H1 (cell line): Measurements from ENCODE around the gene TMEM151B. TPM values are rescaled to one million over a fixed set of nuclear protein-coding genes. Genes with fewer than 3 reads are reported as not detected.
A peak's percentile ranks its signal among the peaks of the same experiment; 100 is the strongest.

Experiments used
- CTCF ChIA-PET: fragments of 300-600 bp; sonication (Branson Sonifier 250); formaldehyde crosslinking; loops from one replicate; lab custom pipeline; 2021; ENCODE audit not compliant: partially characterized antibody; lab: Charles Lee
- POLR2A ChIA-PET: fragments of 300-600 bp; sonication (Branson Sonifier 250); formaldehyde crosslinking; loops from one replicate; lab custom pipeline; 2021; ENCODE audit warnings: inconsistent platforms; ENCODE audit not compliant: partially characterized antibody; lab: Charles Lee
- DNase-seq, 2 experiments: peaks; one replicate each; pipeline versions ENCODE4 v3.0.0 to v3.0.0-alpha.2; 2010 to 2022; ENCODE audit warnings: low spot score in 2 of 2, low read depth in 1 of 2, mixed read lengths in 1 of 2
- FAIRE-seq: peaks from 2 replicates; lab custom pipeline; 2011; peaks lifted over from hg19 to GRCh38; lab: Jason Lieb, UNC
- H2AFZ ChIP-seq: 2 replicates; pipeline ENCODE4 v1.8.1; 2012; ENCODE audit warnings: low read length, inconsistent platforms
- H2AK5ac ChIP-seq: 2 replicates; pipeline ENCODE4 v1.6.1; 2013; ENCODE audit warnings: low read depth, low read length
- H2BK120ac ChIP-seq: replicated peaks from 2 replicates; pipeline ENCODE3; 2013; ENCODE audit warnings: low read depth, low read length, inconsistent platforms
- H2BK12ac ChIP-seq: 2 replicates; pipeline ENCODE4 v1.6.1; 2013; ENCODE audit warnings: low read depth, low read length
- H2BK15ac ChIP-seq: 2 replicates; pipeline ENCODE4 v1.6.1; 2013; ENCODE audit warnings: low read length
- H2BK20ac ChIP-seq: 2 replicates; pipeline ENCODE4 v1.6.1; 2013; ENCODE audit warnings: low read length
- H2BK5ac ChIP-seq: 2 replicates; pipeline ENCODE4 v1.6.1; 2013; ENCODE audit warnings: low read depth, low read length
- H3K14ac ChIP-seq: 2 replicates; pipeline ENCODE4 v1.6.1; 2013; ENCODE audit warnings: inconsistent platforms; ENCODE audit not compliant: insufficient read length
- H3K18ac ChIP-seq: 2 replicates; pipeline ENCODE4 v1.6.1; 2013; ENCODE audit warnings: low read length; ENCODE audit errors: extremely low read depth
- H3K23ac ChIP-seq: 2 replicates; pipeline ENCODE4 v1.6.1; 2013; ENCODE audit warnings: inconsistent platforms; ENCODE audit not compliant: insufficient read length
- H3K23me2 ChIP-seq: 2 replicates; pipeline ENCODE4 v1.6.1; 2013; ENCODE audit warnings: low read depth, low read length
- H3K27ac ChIP-seq: 2 replicates; pipeline ENCODE4 v1.6.1; 2011; ENCODE audit warnings: low read depth, low read length, inconsistent platforms
- H3K27me3 ChIP-seq, 4 experiments: replicated peaks in 1 of 4; 1 replicate in 1 of 4; 2 replicates in 3 of 4; pipeline versions ENCODE4 v1.6.1 to v1.8.1; 2011 to 2013; ENCODE audit warnings: low read length in 3 of 4, mild to moderate bottlenecking in 3 of 4, inconsistent platforms in 2 of 4, mixed read lengths in 2 of 4, moderate library complexity in 1 of 4; ENCODE audit not compliant: control insufficient read depth in 3 of 4, insufficient read depth in 3 of 4; ENCODE audit errors: extremely low read depth in 1 of 4
- H3K36me3 ChIP-seq, 4 experiments: 2 replicates each; pipeline versions ENCODE4 v1.6.1 to v1.8.1; 2011 to 2013; ENCODE audit warnings: mild to moderate bottlenecking in 4 of 4, low read length in 3 of 4, moderate library complexity in 2 of 4, control low read depth in 1 of 4, inconsistent platforms in 1 of 4; ENCODE audit not compliant: insufficient read depth in 4 of 4, control insufficient read depth in 2 of 4
- H3K4ac ChIP-seq: replicated peaks from 2 replicates; pipeline ENCODE3; 2013; ENCODE audit warnings: low read length, low read depth, mixed read lengths, inconsistent platforms; ENCODE audit not compliant: insufficient read length
- H3K4me1 ChIP-seq, 4 experiments: replicated peaks in 1 of 4; 1 replicate in 1 of 4; 2 replicates in 3 of 4; pipeline versions ENCODE4 v1.6.1 to v1.8.1; 2011 to 2013; ENCODE audit warnings: low read length in 3 of 4, inconsistent platforms in 2 of 4, mixed read lengths in 1 of 4; ENCODE audit not compliant: insufficient read depth in 4 of 4, control insufficient read depth in 3 of 4
- H3K4me2 ChIP-seq, 2 experiments: 2 replicates each; pipeline versions ENCODE4 v1.6.1 to v1.8.1; 2011 to 2013; ENCODE audit warnings: low read depth in 2 of 2, low read length in 2 of 2, control low read depth in 1 of 2, inconsistent platforms in 1 of 2, mild to moderate bottlenecking in 1 of 2; ENCODE audit not compliant: insufficient read depth in 1 of 2
- H3K4me3 ChIP-seq, 4 experiments: fragments of 200-600, 300-600 bp in 1 of 4; sonication (generic), shearing (Covaris generic), sonication (Bioruptor Twin) in 1 of 4; 2 replicates each; pipeline versions ENCODE4 v1.5.1 to v1.8.1; 2011 to 2016; ENCODE audit warnings: low read length in 4 of 4, low read depth in 3 of 4, control low read depth in 2 of 4, inconsistent platforms in 2 of 4, mild to moderate bottlenecking in 2 of 4, mixed read lengths in 1 of 4, moderate library complexity in 1 of 4; ENCODE audit not compliant: insufficient read depth in 2 of 4; ENCODE audit errors: extremely low read depth in 1 of 4
- H3K56ac ChIP-seq: replicated peaks from 2 replicates; pipeline ENCODE3; 2013; ENCODE audit warnings: low read depth, mild to moderate bottlenecking, mixed read lengths, low read length, inconsistent platforms; ENCODE audit not compliant: insufficient read length
- H3K79me1 ChIP-seq: 2 replicates; pipeline ENCODE4 v1.6.1; 2013; ENCODE audit warnings: low read depth, low read length, control low read depth
- H3K79me2 ChIP-seq, 2 experiments: 2 replicates each; pipeline versions ENCODE4 v1.6.1 to v1.8.1; 2012 to 2013; ENCODE audit warnings: low read length in 2 of 2, mild to moderate bottlenecking in 2 of 2, inconsistent platforms in 1 of 2; ENCODE audit not compliant: insufficient read depth in 2 of 2, control insufficient read depth in 1 of 2
- H3K9ac ChIP-seq, 4 experiments: replicated peaks in 1 of 4; 1 replicate in 1 of 4; 2 replicates in 3 of 4; pipeline versions ENCODE4 v1.6.1 to v1.8.1; 2011 to 2013; ENCODE audit warnings: low read depth in 3 of 4, low read length in 3 of 4, control low read depth in 2 of 4, mild to moderate bottlenecking in 2 of 4, moderate library complexity in 2 of 4, inconsistent platforms in 1 of 4; ENCODE audit errors: extremely low read depth in 1 of 4
- H3K9me3 ChIP-seq, 2 experiments: 2 replicates each; pipeline versions ENCODE4 v1.6.1 to v1.8.1; 2012 to 2013; ENCODE audit warnings: mild to moderate bottlenecking in 2 of 2, moderate library complexity in 2 of 2, control low read depth in 1 of 2, inconsistent platforms in 1 of 2, low read depth in 1 of 2, low read length in 1 of 2, mixed read lengths in 1 of 2; ENCODE audit not compliant: insufficient read depth in 2 of 2
- H4K20me1 ChIP-seq, 2 experiments: replicated peaks in 1 of 2; 2 replicates each; pipeline versions ENCODE3 to v1.8.1; 2011 to 2013; ENCODE audit warnings: inconsistent platforms in 2 of 2, low read length in 2 of 2, mild to moderate bottlenecking in 1 of 2; ENCODE audit not compliant: insufficient read depth in 2 of 2, control insufficient read depth in 1 of 2
- H4K5ac ChIP-seq: 2 replicates; pipeline ENCODE4 v1.6.1; 2013; ENCODE audit warnings: low read length, low read depth, mixed read lengths, inconsistent platforms; ENCODE audit not compliant: insufficient read length
- H4K8ac ChIP-seq: 2 replicates; pipeline ENCODE4 v1.8.0; 2013; ENCODE audit warnings: mild to moderate bottlenecking, moderate library complexity, low read length, inconsistent platforms; ENCODE audit not compliant: insufficient read depth; ENCODE audit errors: extremely low read depth
- H4K91ac ChIP-seq: replicated peaks from 2 replicates; pipeline ENCODE3; 2013; ENCODE audit warnings: low read length, mixed read lengths, inconsistent platforms; ENCODE audit not compliant: insufficient read length
- CBX8 ChIP-seq: fragments of 300-800, 300-1000 bp; sonication (generic); IDR thresholded peaks from 2 replicates; pipeline ENCODE4 v1.7.1; 2016; ENCODE audit warnings: low read depth, low read length, borderline replicate concordance
- FOSL1 ChIP-seq: IDR thresholded peaks from 2 replicates; pipeline ENCODE4 v1.6.1; 2011; ENCODE audit warnings: mild to moderate bottlenecking, low read depth, low read length, moderate library complexity; ENCODE audit not compliant: insufficient read depth
- KDM1A ChIP-seq: fragments of 200-600, 300-600 bp; sonication (generic); IDR thresholded peaks from 2 replicates; pipeline ENCODE4 v1.7.1; 2016; ENCODE audit warnings: mild to moderate bottlenecking, low read length, borderline replicate concordance
- KDM5A ChIP-seq: fragments of 200-600 bp; IDR thresholded peaks from 2 replicates; pipeline ENCODE4 v1.7.1; 2012; ENCODE audit warnings: mild to moderate bottlenecking, low read length, inconsistent platforms, mixed read lengths
- RXRA ChIP-seq: IDR thresholded peaks from 2 replicates; pipeline ENCODE4 v1.6.1; 2011; ENCODE audit warnings: low read depth, mild to moderate bottlenecking, low read length, moderate library complexity; ENCODE audit not compliant: insufficient read depth
- SAP30 ChIP-seq: fragments of 300-600 bp; sonication (generic); IDR thresholded peaks from 2 replicates; pipeline ENCODE4 v1.7.1; 2012; ENCODE audit warnings: low read length, moderate library complexity, mild to moderate bottlenecking, inconsistent platforms; ENCODE audit not compliant: insufficient read depth, insufficient replicate concordance
- TBP ChIP-seq: IDR thresholded peaks from 2 replicates; pipeline ENCODE4 v1.6.1; 2011; ENCODE audit warnings: low read depth, low read length, improper control_type of control experiment
- TCF12 ChIP-seq: IDR thresholded peaks from 2 replicates; pipeline ENCODE4 v1.6.1; 2011; ENCODE audit warnings: low read depth, mild to moderate bottlenecking, low read length
- WGBS, 2 experiments: shearing (Covaris generic) in 1 of 2; methylation state at CpG; one replicate each; pipeline versions ENCODE4 v1.1.6 to v1.1.7; 2013 to 2015; ENCODE audit warnings: low lambda C conversion rate in 2 of 2, mixed read lengths in 2 of 2, inconsistent platforms in 1 of 2, low coverage in 1 of 2, missing lambda C conversion rate in 1 of 2; ENCODE audit not compliant: insufficient replicate concordance in 2 of 2, insufficient coverage in 1 of 2, insufficient read length in 1 of 2; ENCODE audit errors: extremely low coverage in 1 of 2, missing lambda C conversion rate in 1 of 2; 5-methylcytosine and 5-hydroxymethylcytosine counted together
- polyA plus RNA-seq, 7 experiments: library from polyadenylated mRNA; depleted of rRNA in 3 of 7; stranded (reverse) in 5 of 7; unstranded in 2 of 7; fragments of >200 nt in 5 of 7; fragments of 200-250 nt in 2 of 7; gene quantifications; 1 replicate in 5 of 7; 2 replicates in 1 of 7; 4 replicates in 1 of 7; pipeline versions ENCODE4 v1.2.1 to v1.2.3, GENCODE V29; 2011 to 2013; ENCODE audit warnings: missing spikeins in 2 of 7, mixed read lengths in 2 of 7
- total RNA-seq: library from RNA; stranded (reverse); fragmentation: NEBNext Ultra II Directional; extraction: Animal tissue kit (Norgen Biotek cat#: 25700); gene quantifications from 2 replicates; pipeline ENCODE4 v1.2.1, GENCODE V29; 2021
- TF ChIP-seq, protein P1 (sequence below): IDR thresholded peaks from 2 replicates; pipeline ENCODE4 v1.6.1; 2012; ENCODE audit warnings: inconsistent platforms

The TMEM151B gene
- total and polyA plus RNA-seq, 2 of the 8 experiments (the other 6 are each of a cell fraction or from before 2014, with no cell fraction given): 8.0 to 15.5 TPM

GRCh38 chr6:44289726-44290260, 19.5 kb downstream of the TMEM151B start:
- no peak overlapping the region for H4K91ac ChIP-seq
- ChIA-PET POLR2A (interaction anchor here (1.0 to 5.1 kb wide), 4 partner anchors 7 to 64 kb away, joined by 3 to 48 read pairs (median 6); no protein-coding TSS in a partner anchor), CTCF (interaction anchor here (1.0 to 3.0 kb wide), 6 partner anchors 8 to 22 kb away, joined by 3 to 13 read pairs (median 6); no protein-coding TSS in a partner anchor)
- peaks cover 0 to 7% (median 1%) of the 10 kb centered on the region in 4 experiments; a peak in 3 of 7 replicates for H3K27me3 ChIP-seq
- DNase-seq (no peak), FAIRE-seq (no peak)
- no peak overlapping the region for H2AFZ ChIP-seq
- TF ChIP-seq SAP30: no peak
- TF ChIP-seq FOSL1: no peak
- no peak for TF ChIP-seq KDM1A
- no peak for TF ChIP-seq CBX8
- TF ChIP-seq TCF12: no peak
- TF ChIP-seq, protein P1, sequence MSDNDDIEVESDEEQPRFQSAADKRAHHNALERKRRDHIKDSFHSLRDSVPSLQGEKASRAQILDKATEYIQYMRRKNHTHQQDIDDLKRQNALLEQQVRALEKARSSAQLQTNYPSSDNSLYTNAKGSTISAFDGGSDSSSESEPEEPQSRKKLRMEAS: no peak
- no peak for TF ChIP-seq RXRA
- no peak for TF ChIP-seq TBP
- no peak for TF ChIP-seq KDM5A
- no peak overlapping the region for H2BK5ac ChIP-seq
- H3K23ac ChIP-seq: no peak overlapping the region
- H2BK15ac ChIP-seq: no peak overlapping the region
- H4K20me1 ChIP-seq: no peaks in the 10 kb centered on the region
- no peak overlapping the region for H4K5ac ChIP-seq
- H3K9me3 ChIP-seq: no peaks in the 10 kb centered on the region
- no peak overlapping the region for H3K9ac ChIP-seq
- no peak overlapping the region for H3K4ac ChIP-seq
- H2BK12ac ChIP-seq: no peak overlapping the region
- H2AK5ac ChIP-seq: no peak overlapping the region
- no peak overlapping the region for H3K4me2 ChIP-seq
- no peak overlapping the region for H3K18ac ChIP-seq
- H3K23me2 ChIP-seq: no peaks in the 10 kb centered on the region
- no peak overlapping the region for H3K14ac ChIP-seq
- H3K79me2 ChIP-seq: no peaks in the 10 kb centered on the region
- WGBS, 2 experiments: 78% methylated on average over 7 of the region's 7 CpGs; no CpG with 5 or more reads in 1 of the 2 experiments
- no peaks in the 10 kb centered on the region for H3K36me3 ChIP-seq
- H3K4me1 ChIP-seq: no peaks in the 10 kb centered on the region
- no peak overlapping the region for H3K4me3 ChIP-seq
- no peak overlapping the region for H3K27ac ChIP-seq
- no peak overlapping the region for H2BK20ac ChIP-seq
- H4K8ac ChIP-seq: peak overlapping the region; percentile 8
- H3K79me1 ChIP-seq: no peaks in the 10 kb centered on the region
- no peak overlapping the region for H3K56ac ChIP-seq
- H2BK120ac ChIP-seq: no peak overlapping the region
